ENCODE results near the gene DYNC2LI1.

The DYNC2LI1 gene

DNA sequence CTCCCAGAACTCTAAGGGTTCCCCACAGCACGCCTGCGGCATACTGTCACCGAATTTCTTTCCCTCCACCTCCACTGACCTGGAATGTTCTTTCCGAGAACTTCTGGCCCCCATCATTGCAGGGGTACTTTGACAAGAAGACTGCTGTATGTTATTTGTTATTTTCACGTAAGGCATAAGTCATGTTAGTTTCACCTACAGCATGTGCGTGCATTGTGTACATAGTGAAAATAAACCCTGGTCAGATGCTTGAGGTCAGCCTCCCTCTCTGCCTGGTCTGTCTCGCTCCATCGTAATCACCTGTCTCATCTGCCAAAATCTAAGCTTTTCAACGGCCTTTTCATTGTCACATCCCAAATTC is 69.0 kb downstream of the DYNC2LI1 start:
- no peak for DNase-seq (ENCODE audit: low spot score)

GRCh38 chr2:43845181-43845580 is 71.3 kb downstream of the DYNC2LI1 start:
- DNase-seq (ENCODE audit: low spot score), result no peak

GRCh38 chr2:43846140-43846793 is 72.4 kb downstream of the DYNC2LI1 start:
- DNase-seq (ENCODE audit: low spot score), result no peak

DNA sequence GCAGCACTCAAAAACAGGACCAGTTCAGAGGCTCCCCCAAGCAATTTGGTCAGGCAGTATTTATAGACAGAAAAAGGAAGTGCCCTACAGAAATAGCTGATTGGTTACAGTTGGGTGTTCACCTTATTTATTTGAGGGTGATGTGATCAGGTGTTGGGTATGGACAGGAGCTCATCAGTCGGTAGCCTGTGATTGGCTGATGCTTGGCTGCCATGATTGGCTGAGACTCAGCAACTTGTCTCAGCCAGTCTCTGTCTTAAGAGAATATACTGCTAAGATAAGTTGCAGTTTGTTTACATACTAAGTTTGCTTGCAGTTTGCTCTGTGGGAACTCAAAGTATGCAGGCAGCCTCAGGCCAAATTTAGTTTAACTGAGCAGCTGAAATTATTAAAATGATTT is 74.4 kb downstream of the DYNC2LI1 start:
- DNase-seq (ENCODE audit: low spot score), result no peak

GRCh38 chr2:43851011-43851980 is 77.5 kb downstream of the DYNC2LI1 start:
- no peak for DNase-seq (ENCODE audit: low spot score)

GRCh38 chr2:43852196-43852730 is 78.4 kb downstream of the DYNC2LI1 start:
- no peak for DNase-seq (ENCODE audit: low spot score)

GRCh38 chr2:43853141-43854081 is 79.6 kb downstream of the DYNC2LI1 start:
- no peak for DNase-seq (ENCODE audit: low spot score)

DNA sequence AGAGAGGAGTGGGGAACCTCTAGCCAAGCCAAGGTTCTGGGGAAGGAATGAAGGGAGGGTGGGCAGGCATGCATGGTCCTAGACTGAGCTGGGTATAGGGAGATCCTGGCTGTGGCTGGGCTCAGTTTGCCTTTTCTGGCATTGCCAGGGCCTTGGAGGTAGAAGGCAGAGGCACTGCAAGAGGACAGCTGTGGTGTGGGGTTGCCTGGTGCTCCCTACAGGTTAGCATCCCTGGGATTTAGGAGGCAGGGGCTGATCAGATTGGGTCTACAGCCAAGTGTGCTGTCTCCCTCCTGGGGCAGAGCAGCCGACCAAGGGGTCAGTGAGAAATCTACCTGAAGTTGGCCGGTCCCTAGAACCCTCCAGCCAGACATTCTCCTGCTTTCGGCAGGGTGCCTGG is 80.8 kb downstream of the DYNC2LI1 start:
- DNase-seq (ENCODE audit: low spot score), result no peak

DNA sequence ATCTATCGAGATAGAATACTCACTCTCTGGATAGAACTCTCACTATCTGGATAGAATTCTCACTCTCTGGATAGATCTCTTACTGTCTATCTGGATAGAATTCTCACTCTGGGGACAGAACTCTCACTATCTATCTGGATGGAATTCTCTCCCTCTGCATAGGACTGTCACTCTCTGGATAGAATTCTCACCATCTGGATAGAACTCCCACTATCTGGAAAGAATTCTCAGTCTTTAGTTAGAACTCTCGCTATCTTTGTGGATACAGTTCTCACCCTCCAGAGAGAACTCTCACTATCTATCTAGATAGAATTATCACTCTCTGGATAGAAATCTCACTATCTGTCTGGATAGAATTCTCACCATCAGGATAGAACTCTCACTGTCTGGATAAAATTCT is 81.5 kb downstream of the DYNC2LI1 start:
- no peak for DNase-seq (ENCODE audit: low spot score)

Small RNA genes lying within 50 kb of the gene (small RNA-seq; reads per million reads assigned to genes)
- 0 reads per million in 2 experiments for gene RN7SKP66
